IMR-90 (cell line): ENCODE data around the gene PHOSPHO2. TPM values are rescaled to one million over a fixed set of nuclear protein-coding genes. Genes with fewer than 3 reads are reported as not detected.
A peak's percentile ranks its signal among the peaks of the same experiment; 100 is the strongest.

ENCODE experiments used
- ATAC-seq: fragments of 200-7000 bp; cut with Tn5 transposase; 2 replicates; pipeline ENCODE4 v1.9.1; 2020; ENCODE audit warnings: low read depth, mild to moderate bottlenecking, moderate library complexity
- BruUV-seq: library from RNA; stranded (reverse); fragments of 400-500 nt; replicated peaks from 2 replicates; lab custom pipeline; 2021; lab: Mats Ljungman, UMichigan
- CTCF ChIA-PET: fragments of 300-600 bp; formaldehyde crosslinking; extraction: SDS; loops from one replicate; lab custom pipeline; 2021; ENCODE audit warnings: antibody characterized with exemption; lab: Yijun Ruan, JAX
- POLR2A ChIA-PET: fragments of 300-600 bp; sonication (Branson Sonifier 250); formaldehyde crosslinking; loops from one replicate; lab custom pipeline; 2022; ENCODE audit warnings: antibody characterized with exemption; ENCODE audit not compliant: unreplicated experiment; lab: Charles Lee
- DNase-seq: peaks from one replicate; pipeline ENCODE4 v3.0.0; 2013
- H2AFZ ChIP-seq: replicated peaks from 2 replicates; pipeline ENCODE3; 2013; ENCODE audit warnings: low read length, mild to moderate bottlenecking; ENCODE audit not compliant: poor library complexity
- H2AK5ac ChIP-seq: 2 replicates; pipeline ENCODE4 v1.6.1; 2013; ENCODE audit warnings: low read depth, low read length, inconsistent platforms
- H2AK9ac ChIP-seq: replicated peaks from 2 replicates; pipeline ENCODE3; 2013; ENCODE audit warnings: mild to moderate bottlenecking, low read depth, low read length, moderate library complexity; ENCODE audit not compliant: poor library complexity
- H2BK120ac ChIP-seq: 2 replicates; pipeline ENCODE4 v1.6.1; 2013; ENCODE audit warnings: low read depth, low read length, inconsistent platforms
- H2BK15ac ChIP-seq: 3 replicates; pipeline ENCODE4 v1.6.1; 2013; ENCODE audit warnings: low read depth, low read length, inconsistent platforms
- H2BK20ac ChIP-seq: 2 replicates; pipeline ENCODE4 v1.6.1; 2013; ENCODE audit warnings: low read depth, mild to moderate bottlenecking, inconsistent platforms, low read length, moderate library complexity
- H2BK5ac ChIP-seq: 2 replicates; pipeline ENCODE4 v1.6.1; 2013; ENCODE audit warnings: mild to moderate bottlenecking, low read depth, low read length, inconsistent platforms; ENCODE audit not compliant: poor library complexity, severe bottlenecking
- H3K14ac ChIP-seq: replicated peaks from 2 replicates; pipeline ENCODE4 v1.6.1; 2013; ENCODE audit warnings: low read depth, low read length, inconsistent platforms
- H3K18ac ChIP-seq: 2 replicates; pipeline ENCODE4 v1.6.1; 2013; ENCODE audit warnings: low read depth, low read length, control low read depth
- H3K23ac ChIP-seq: 2 replicates; pipeline ENCODE4 v1.6.1; 2013; ENCODE audit warnings: low read depth, low read length, inconsistent platforms
- H3K27ac ChIP-seq: 2 replicates; pipeline ENCODE4 v1.5.1; 2013; ENCODE audit warnings: mild to moderate bottlenecking, control low read depth, low read length; ENCODE audit not compliant: insufficient read depth
- H3K27me3 ChIP-seq: 2 replicates; pipeline ENCODE4 v1.6.1; 2013; ENCODE audit warnings: low read length; ENCODE audit not compliant: control insufficient read depth, insufficient read depth
- H3K36me3 ChIP-seq: 2 replicates; pipeline ENCODE4 v1.6.1; 2013; ENCODE audit warnings: low read length, mixed read lengths; ENCODE audit not compliant: control insufficient read depth, insufficient read depth
- H3K4ac ChIP-seq: 2 replicates; pipeline ENCODE4 v1.6.1; 2013; ENCODE audit warnings: low read depth, low read length, inconsistent platforms
- H3K4me1 ChIP-seq: 2 replicates; pipeline ENCODE4 v1.6.1; 2013; ENCODE audit warnings: low read length, mixed read lengths; ENCODE audit not compliant: control insufficient read depth, insufficient read depth
- H3K4me2 ChIP-seq: 2 replicates; pipeline ENCODE4 v1.6.1; 2013; ENCODE audit warnings: low read depth, mild to moderate bottlenecking, control low read depth, low read length, moderate library complexity
- H3K4me3 ChIP-seq: 2 replicates; pipeline ENCODE4 v1.5.1; 2013; ENCODE audit warnings: low read depth, mild to moderate bottlenecking, control low read depth, low read length, moderate library complexity; ENCODE audit not compliant: insufficient read depth
- H3K56ac ChIP-seq: 2 replicates; pipeline ENCODE4 v1.6.1; 2013; ENCODE audit warnings: low read length, inconsistent platforms; ENCODE audit not compliant: insufficient read depth; ENCODE audit errors: extremely low read depth
- H3K79me1 ChIP-seq, 2 experiments: 2 replicates each; pipeline ENCODE4 v1.6.1; 2013; ENCODE audit warnings: low read length in 2 of 2, inconsistent platforms in 1 of 2, low read depth in 1 of 2
- H3K9ac ChIP-seq: 2 replicates; pipeline ENCODE4 v1.6.1; 2013; ENCODE audit warnings: low read depth, low read length, control low read depth
- H3K9me1 ChIP-seq: 2 replicates; pipeline ENCODE4 v1.6.1; 2013; ENCODE audit warnings: low read length, inconsistent platforms; ENCODE audit not compliant: insufficient read depth
- H3K9me3 ChIP-seq: 2 replicates; pipeline ENCODE4 v1.6.1; 2013; ENCODE audit warnings: low read length; ENCODE audit not compliant: control insufficient read depth, insufficient read depth
- H4K20me1 ChIP-seq: 2 replicates; pipeline ENCODE4 v1.6.1; 2013; ENCODE audit warnings: low read length, inconsistent platforms; ENCODE audit not compliant: insufficient read depth
- H4K5ac ChIP-seq: 2 replicates; pipeline ENCODE4 v1.6.1; 2013; ENCODE audit warnings: mild to moderate bottlenecking, low read depth, low read length, control low read depth
- H4K8ac ChIP-seq, 2 experiments: 2 replicates each; pipeline ENCODE4 v1.6.1; 2013; ENCODE audit warnings: low read depth in 2 of 2, low read length in 2 of 2, control low read depth in 1 of 2, inconsistent platforms in 1 of 2
- H4K91ac ChIP-seq: 2 replicates; pipeline ENCODE4 v1.6.1; 2013; ENCODE audit warnings: low read depth, low read length, inconsistent platforms; ENCODE audit not compliant: insufficient read depth
- BHLHE40 ChIP-seq: fragments of 150-350 bp; IDR thresholded peaks from 2 replicates; pipeline ENCODE4 v1.6.1; 2016; ENCODE audit warnings: mild to moderate bottlenecking, low read depth, low read length
- CEBPB ChIP-seq: IDR thresholded peaks from 2 replicates; pipeline ENCODE4 v1.6.1; 2012; ENCODE audit warnings: low read depth, low read length, improper control_type of control experiment
- CHD1 ChIP-seq: IDR thresholded peaks from 2 replicates; pipeline ENCODE4 v1.6.1; 2012; ENCODE audit warnings: low read depth, low read length, improper control_type of control experiment
- MAFK ChIP-seq: IDR thresholded peaks from 2 replicates; pipeline ENCODE4 v1.6.1; 2012; ENCODE audit warnings: low read depth, low read length, improper control_type of control experiment
- MAZ ChIP-seq: IDR thresholded peaks from 2 replicates; pipeline ENCODE4 v1.6.1; 2012; ENCODE audit warnings: low read depth, mild to moderate bottlenecking, low read length, improper control_type of control experiment, moderate library complexity, borderline replicate concordance
- MXI1 ChIP-seq: IDR thresholded peaks from 2 replicates; pipeline ENCODE4 v1.6.1; 2012; ENCODE audit warnings: low read depth, mild to moderate bottlenecking, low read length, moderate library complexity, borderline replicate concordance
- NFE2L2 ChIP-seq: fragments of 150-350 bp; IDR thresholded peaks from 2 replicates; pipeline ENCODE4 v1.6.1; 2016; ENCODE audit warnings: low read depth, mild to moderate bottlenecking, low read length
- POLR2A ChIP-seq: IDR thresholded peaks from 2 replicates; pipeline ENCODE4 v1.6.1; 2012; ENCODE audit warnings: mild to moderate bottlenecking, low read depth, low read length
- RAD21 ChIP-seq: IDR thresholded peaks from 2 replicates; pipeline ENCODE4 v1.6.1; 2012; ENCODE audit warnings: low read length, improper control_type of control experiment
- RFX5 ChIP-seq: IDR thresholded peaks from 2 replicates; pipeline ENCODE4 v1.8.0; 2012; ENCODE audit warnings: low read depth, mild to moderate bottlenecking, low read length, moderate library complexity
- SMC3 ChIP-seq: fragments of 150-350 bp; IDR thresholded peaks from 2 replicates; pipeline ENCODE4 v1.6.1; 2016; ENCODE audit warnings: low read depth, mild to moderate bottlenecking, antibody characterized with exemption, low read length, moderate library complexity
- USF2 ChIP-seq: fragments of 150-350 bp; IDR thresholded peaks from 2 replicates; pipeline ENCODE4 v1.6.1; 2017; ENCODE audit warnings: mild to moderate bottlenecking, antibody characterized with exemption, low read length, low read depth
- WGBS, 2 experiments: methylation state at CpG; one replicate each; pipeline versions ENCODE4 v1.1.5 to v1.1.7; 2013; ENCODE audit warnings: missing lambda C conversion rate in 2 of 2; ENCODE audit not compliant: insufficient read length in 1 of 2; ENCODE audit errors: extremely low coverage in 2 of 2; 5-methylcytosine and 5-hydroxymethylcytosine counted together
- dilution Hi-C: fragments of 300-500 bp; cut with HindIII; formaldehyde crosslinking; loops from one replicate; pipeline ENCODE4 v1.14.3; 2018; ENCODE audit warnings: low sequenced_read_pairs; ENCODE audit not compliant: unreplicated experiment
- in situ Hi-C: fragments of 300-500 bp; cut with MboI; formaldehyde crosslinking; loops from 3 replicates; pipeline ENCODE4 v1.14.3; 2019; ENCODE audit warnings: low sequenced_read_pairs, inconsistent platforms, mixed read lengths
- intact Hi-C: fragments of 100-400 bp; cut with micrococcal nuclease; formaldehyde crosslinking; loops from 2 replicates; pipeline ENCODE4 v1.10.0; 2022
- polyA plus RNA-seq, 3 experiments: library from polyadenylated mRNA; depleted of rRNA; stranded (reverse); fragments of >200 nt; gene quantifications; 2 replicates each; pipeline ENCODE4 v1.2.3, GENCODE V29; 2012; ENCODE audit warnings: low replicate concordance in 1 of 3
- total RNA-seq: library from RNA; depleted of rRNA; stranded (reverse); fragments of >200 nt; gene quantifications from 2 replicates; pipeline ENCODE4 v1.2.3, GENCODE V29; 2012

The PHOSPHO2 gene
- total and polyA plus RNA-seq, 2 of the 4 experiments (the other 2 are of a cell fraction) = 0.48 to 0.54 TPM

GRCh38 chr2:169732583-169733358 lies 38.5 kb downstream of the PHOSPHO2 start:
- H3K56ac ChIP-seq = no peak overlapping the region
- no peak overlapping the region for H3K18ac ChIP-seq
- no peaks in the 10 kb centered on the region for H3K9me1 ChIP-seq
- TF ChIP-seq CHD1 (no peak), SMC3 (no peak), NFE2L2 (no peak), RAD21 (no peak), MAFK (no peak), MXI1 (no peak), MAZ (no peak), BHLHE40 (no peak), POLR2A (no peak), CEBPB (no peak), USF2 (no peak), RFX5 (no peak)
- H2BK20ac ChIP-seq = no peak overlapping the region
- no peak overlapping the region for H3K4ac ChIP-seq
- no peaks in the 10 kb centered on the region for H4K20me1 ChIP-seq
- H2BK5ac ChIP-seq = no peak overlapping the region
- 95% methylated on average over 4 of the region's 13 CpGs; no CpG with 5 or more reads in 1 of the 2 experiments for whole genome bisulfite sequencing, 2 experiments
- ChIA-PET POLR2A (no interaction called here), CTCF (interaction anchor here (0.5 kb wide), 1 partner anchor 31 kb away, joined by 3 read pairs; no protein-coding TSS in a partner anchor)
- no peak overlapping the region for H4K5ac ChIP-seq
- in situ Hi-C loops = no loop called here
- no peaks in the 10 kb centered on the region for H3K9me3 ChIP-seq
- BruUV-seq = no TSS peak
- no peak overlapping the region for H4K8ac ChIP-seq
- no peak overlapping the region for H2AK9ac ChIP-seq
- no peak for DNase-seq
- H2AFZ ChIP-seq = peak overlapping the region; percentile 94
- H3K4me1 ChIP-seq = no peaks in the 10 kb centered on the region
- H3K4me2 ChIP-seq = no peak overlapping the region; the same call in 1 of the 2 replicates
- no peak overlapping the region for H3K27ac ChIP-seq
- intact Hi-C loops = no loop called here
- no peak overlapping the region for H3K23ac ChIP-seq
- H3K14ac ChIP-seq = no peak overlapping the region
- H2BK120ac ChIP-seq = no peak overlapping the region
- H3K27me3 ChIP-seq = peaks cover 5% of the 10 kb centered on the region
- dilution Hi-C loops = no loop called here
- H2BK15ac ChIP-seq = no peak overlapping the region
- H2AK5ac ChIP-seq = no peak overlapping the region
- H4K91ac ChIP-seq = no peak overlapping the region
- H3K4me3 ChIP-seq = peak overlapping the region; percentile 56; the same call in 1 of the 2 replicates
- H3K79me1 ChIP-seq = peaks cover 0 to 4% of the 10 kb centered on the region in 2 experiments; a peak in 1 of 4 replicates
- H3K9ac ChIP-seq = no peak overlapping the region
- peak; percentile 9; the same call in 1 of the 2 replicates for ATAC-seq
- no peaks in the 10 kb centered on the region for H3K36me3 ChIP-seq
